Fibroblast of peridontal ligament (primary cell): Measurements from ENCODE around the gene ADAMTS2.

Experiments used
- DNase-seq: peaks from one replicate; pipeline ENCODE4 v3.0.0-alpha.2; 2010; ENCODE audit errors: extremely low read depth

ADAMTS2 gene

GRCh38 chr5:179194941-179195381 lies 150.3 kb downstream of the ADAMTS2 start:
- DNase-seq = no peak

GRCh38 chr5:179194201-179194910 lies 150.9 kb downstream of the ADAMTS2 start:
- DNase-seq = no peak

GRCh38 chr5:179193746-179194145 lies 151.5 kb downstream of the ADAMTS2 start:
- no peak for DNase-seq

- no peak for DNase-seq
These were observed 152.3 kb downstream of the ADAMTS2 start for GRCh38 chr5:179192891-179193470.

- DNase-seq = no peak
These were observed 152.9 kb downstream of the ADAMTS2 start for GRCh38 chr5:179192185-179192890.

- DNase-seq = no peak
These were observed 153.6 kb downstream of the ADAMTS2 start for GRCh38 chr5:179191506-179192184.

GRCh38 chr5:179190851-179191505 lies 154.3 kb downstream of the ADAMTS2 start:
- no peak for DNase-seq

- no peak for DNase-seq
These were observed 156.6 kb downstream of the ADAMTS2 start for GRCh38 chr5:179188636-179189035.

GRCh38 chr5:179187681-179188575 lies 157.3 kb downstream of the ADAMTS2 start:
- DNase-seq = no peak

- DNase-seq = no peak
These were observed 158.0 kb downstream of the ADAMTS2 start for GRCh38 chr5:179187229-179187678.

- no peak for DNase-seq
These were observed 158.5 kb downstream of the ADAMTS2 start for GRCh38 chr5:179186801-179187200.

GRCh38 chr5:179185941-179186411 lies 159.3 kb downstream of the ADAMTS2 start:
- DNase-seq = no peak

- DNase-seq = no peak
These were observed 159.9 kb downstream of the ADAMTS2 start for GRCh38 chr5:179185256-179185940.

- no peak for DNase-seq
These were observed 160.7 kb downstream of the ADAMTS2 start for GRCh38 chr5:179184521-179185050.

GRCh38 chr5:179183481-179183880 lies 161.8 kb downstream of the ADAMTS2 start:
- DNase-seq = no peak

- DNase-seq = no peak
These were observed 162.7 kb downstream of the ADAMTS2 start for GRCh38 chr5:179182601-179183000.

GRCh38 chr5:179181988-179182387 lies 163.3 kb downstream of the ADAMTS2 start:
- no peak for DNase-seq

GRCh38 chr5:179180921-179181645 lies 164.2 kb downstream of the ADAMTS2 start:
- no peak for DNase-seq

- no peak for DNase-seq
These were observed 165.1 kb downstream of the ADAMTS2 start for GRCh38 chr5:179180061-179180610.
